HG03575 (cell line): Measurements from ENCODE around the gene TOMM6.
"Not testable (repeated sequence)": the region's sequence is repeated elsewhere in the genome, so short reads cannot be mapped to it uniquely, and the experiment has no call there.

Source experiments
- ATAC-seq: cut with Tn5 transposase; IDR thresholded peaks from one replicate; pipeline ENCODE4 v1.9.1; 2021; ENCODE audit not compliant: unreplicated experiment, insufficient number of reproducible peaks, low FRiP score; ENCODE audit errors: extremely low read depth

The TOMM6 gene

GRCh38 chr6:41811946-41812345 is 24.5 kb downstream of the TOMM6 start:
- not testable (repeated sequence) for ATAC-seq

GRCh38 chr6:41813469-41813868 is 26.0 kb downstream of the TOMM6 start:
- ATAC-seq: no peak

- no peak for ATAC-seq
These were observed 26.5 kb downstream of the TOMM6 start for GRCh38 chr6:41813956-41814355.

GRCh38 chr6:41814629-41815028 is 27.1 kb downstream of the TOMM6 start:
- no peak for ATAC-seq

- ATAC-seq: no peak
These were observed 28.1 kb downstream of the TOMM6 start for GRCh38 chr6:41815587-41815986.

GRCh38 chr6:41818271-41819054 is 31.0 kb downstream of the TOMM6 start:
- no peak for ATAC-seq

- ATAC-seq: no peak
These were observed 33.8 kb downstream of the TOMM6 start for GRCh38 chr6:41821266-41821665.

GRCh38 chr6:41822021-41822420 is 34.5 kb downstream of the TOMM6 start:
- ATAC-seq: no peak

- ATAC-seq: no peak
These were observed 35.7 kb downstream of the TOMM6 start for GRCh38 chr6:41823178-41823577.

- ATAC-seq: no peak
These were observed 37.4 kb downstream of the TOMM6 start for GRCh38 chr6:41824571-41825569.

- ATAC-seq: no peak
These were observed 39.0 kb downstream of the TOMM6 start for GRCh38 chr6:41826343-41827022.

- no peak for ATAC-seq
These were observed 44.8 kb downstream of the TOMM6 start for GRCh38 chr6:41832263-41832662.

- no peak for ATAC-seq
These were observed 48.6 kb downstream of the TOMM6 start for GRCh38 chr6:41836022-41836659.

- no peak for ATAC-seq
These were observed 49.2 kb downstream of the TOMM6 start for GRCh38 chr6:41836660-41837052.
